WTC11 (cell line): Measurements from ENCODE around the gene C1orf167. TPM values are rescaled to one million over a fixed set of nuclear protein-coding genes. Genes with fewer than 3 reads are reported as not detected.

Source experiments
- ATAC-seq: fragments of 200-7000 bp; cut with Tn5 transposase; 2 replicates; pipeline ENCODE4 v1.10.0; 2021; ENCODE audit warnings: mild to moderate bottlenecking, moderate library complexity
- CTCF ChIA-PET: fragments of 300-600 bp; sonication (Branson Sonifier 250); formaldehyde crosslinking; loops from one replicate; lab custom pipeline; 2021; ENCODE audit warnings: antibody characterized with exemption; lab: Charles Lee
- POLR2A ChIA-PET: fragments of 350-600 bp; sonication (Branson Sonifier 250); formaldehyde crosslinking; loops from one replicate; lab custom pipeline; 2021; ENCODE audit warnings: antibody characterized with exemption; lab: Charles Lee
- DNase-seq: peaks from one replicate; pipeline ENCODE4 v3.0.0; 2021; ENCODE audit warnings: low spot score
- H3K27ac Mint-ChIP-seq: 2 replicates; pipeline ENCODE4 v1.8.0; 2021; ENCODE audit warnings: mixed read lengths
- H3K27me3 Mint-ChIP-seq: 2 replicates; pipeline ENCODE4 v1.8.0; 2021; ENCODE audit warnings: low read depth, mild to moderate bottlenecking, moderate library complexity, mixed read lengths
- H3K36me3 Mint-ChIP-seq: 2 replicates; pipeline ENCODE4 v1.8.0; 2021; ENCODE audit warnings: mixed read lengths
- H3K4me1 Mint-ChIP-seq: 2 replicates; pipeline ENCODE4 v1.8.0; 2022; ENCODE audit warnings: mixed read lengths
- H3K4me3 Mint-ChIP-seq: 2 replicates; pipeline ENCODE4 v1.8.0; 2021; ENCODE audit warnings: mild to moderate bottlenecking, moderate library complexity, mixed read lengths
- H3K9me3 Mint-ChIP-seq: 2 replicates; pipeline ENCODE4 v1.8.0; 2021; ENCODE audit warnings: mixed read lengths
- ATF1 ChIP-seq: sonication (generic); formaldehyde crosslinking; IDR thresholded peaks from 2 replicates; pipeline ENCODE4 v1.8.1; 2023; ENCODE audit warnings: mild to moderate bottlenecking, moderate library complexity, missing genetic modification reagents
- FOXK1 ChIP-seq: sonication (generic); formaldehyde crosslinking; IDR thresholded peaks from 2 replicates; pipeline ENCODE4 v1.8.0; 2022; ENCODE audit warnings: mild to moderate bottlenecking, moderate library complexity, missing genetic modification reagents
- JUN ChIP-seq: sonication (generic); formaldehyde crosslinking; IDR thresholded peaks from 2 replicates; pipeline ENCODE4 v1.8.0; 2023; ENCODE audit warnings: mild to moderate bottlenecking, missing genetic modification reagents
- NR3C1 ChIP-seq: sonication (generic); formaldehyde crosslinking; conservative IDR thresholded peaks from 2 replicates; pipeline ENCODE4 v1.8.1; 2023; ENCODE audit warnings: low read depth, mild to moderate bottlenecking, missing genetic modification reagents
- RORB ChIP-seq: fragments of 250-450 bp; sonication (Bioruptor Pico); IDR thresholded peaks from 2 replicates; pipeline ENCODE4 v1.9.0; 2021; ENCODE audit warnings: mild to moderate bottlenecking
- SMAD3 ChIP-seq: sonication (generic); formaldehyde crosslinking; IDR thresholded peaks from 2 replicates; pipeline ENCODE4 v1.8.0; 2022; ENCODE audit warnings: missing genetic modification reagents, mild to moderate bottlenecking, borderline replicate concordance
- SMAD4 ChIP-seq: sonication (generic); formaldehyde crosslinking; IDR thresholded peaks from 2 replicates; pipeline ENCODE4 v1.8.0; 2022; ENCODE audit warnings: mild to moderate bottlenecking, missing genetic modification reagents
- SOX15 ChIP-seq: fragments of 250-450 bp; sonication (Bioruptor Pico); IDR thresholded peaks from 2 replicates; pipeline ENCODE4 v1.9.0; 2021; ENCODE audit warnings: mild to moderate bottlenecking
- SP1 ChIP-seq: sonication (generic); formaldehyde crosslinking; conservative IDR thresholded peaks from 2 replicates; pipeline ENCODE4 v1.8.1; 2022; ENCODE audit warnings: missing genetic modification reagents
- ZNF138 ChIP-seq: sonication (generic); formaldehyde crosslinking; conservative IDR thresholded peaks from 2 replicates; pipeline ENCODE4 v1.8.1; 2022; ENCODE audit warnings: mild to moderate bottlenecking, moderate library complexity, missing genetic modification reagents
- ZNF232 ChIP-seq: sonication (generic); formaldehyde crosslinking; IDR thresholded peaks from 2 replicates; pipeline ENCODE4 v1.8.0; 2022; ENCODE audit warnings: mild to moderate bottlenecking, missing genetic modification reagents
- ZNF423 ChIP-seq: fragments of 250-450 bp; sonication (Bioruptor Pico); IDR thresholded peaks from 2 replicates; pipeline ENCODE4 v2.1.2; 2022; ENCODE audit warnings: mild to moderate bottlenecking, moderate library complexity
- total RNA-seq: library from RNA; stranded (reverse); gene quantifications from 3 replicates; pipeline ENCODE4 v1.2.3, GENCODE V29; 2021
- TF ChIP-seq, protein P1 (sequence below): sonication (generic); formaldehyde crosslinking; IDR thresholded peaks from 2 replicates; pipeline ENCODE4 v1.8.1; 2022; ENCODE audit warnings: low read depth, missing genetic modification reagents, borderline replicate concordance
- TF ChIP-seq, protein P2 (sequence below): sonication (generic); formaldehyde crosslinking; IDR thresholded peaks from 2 replicates; pipeline ENCODE4 v1.8.0; 2022; ENCODE audit warnings: mild to moderate bottlenecking, missing genetic modification reagents
- TF ChIP-seq, protein P3 (sequence below): sonication (generic); formaldehyde crosslinking; IDR thresholded peaks from 2 replicates; pipeline ENCODE4 v1.8.1; 2022; ENCODE audit warnings: missing genetic modification reagents, borderline replicate concordance
- TF ChIP-seq, protein P4 (sequence below): sonication (generic); formaldehyde crosslinking; IDR thresholded peaks from 2 replicates; pipeline ENCODE4 v1.8.0; 2022; ENCODE audit warnings: mild to moderate bottlenecking, missing genetic modification reagents
- TF ChIP-seq, protein P5 (sequence below): sonication (generic); formaldehyde crosslinking; IDR thresholded peaks from 2 replicates; pipeline ENCODE4 v1.8.1; 2023; ENCODE audit warnings: mild to moderate bottlenecking, missing genetic modification reagents, moderate library complexity
- TF ChIP-seq, protein P6 (sequence below): fragments of 250-450 bp; sonication (Bioruptor Pico); IDR thresholded peaks from 2 replicates; pipeline ENCODE4 v1.9.0; 2021; ENCODE audit warnings: mild to moderate bottlenecking
- TF ChIP-seq, protein P7 (sequence below): sonication (generic); formaldehyde crosslinking; IDR thresholded peaks from 2 replicates; pipeline ENCODE4 v1.8.0; 2023; ENCODE audit warnings: missing genetic modification reagents, mild to moderate bottlenecking, borderline replicate concordance
- TF ChIP-seq, protein P8 (sequence below): sonication (generic); formaldehyde crosslinking; IDR thresholded peaks from 2 replicates; pipeline ENCODE4 v1.8.1; 2022; ENCODE audit warnings: mild to moderate bottlenecking, moderate library complexity, missing genetic modification reagents

Gene C1orf167
- total RNA-seq, 1 experiment from 2014 or later: 1.2 TPM

DNA sequence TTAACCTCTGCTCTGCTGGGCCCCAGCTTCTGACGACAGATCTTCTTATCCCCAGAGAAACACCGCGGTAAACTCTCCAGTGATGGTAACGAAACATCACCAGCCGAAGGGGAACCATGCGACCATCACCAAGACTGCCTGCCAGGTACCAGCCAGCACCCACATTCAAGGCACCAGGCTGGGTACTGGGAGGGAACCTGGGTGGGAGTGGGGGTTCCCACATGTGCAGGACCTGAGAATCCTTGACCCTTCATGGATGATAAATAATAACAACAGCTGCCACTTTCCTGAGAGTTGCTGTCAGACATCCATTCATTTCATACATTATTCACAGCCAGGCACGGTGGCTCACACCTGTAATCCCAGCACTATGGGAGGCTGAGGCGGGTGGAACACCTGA, 49.7 kb upstream of the C1orf167 start (continued):
- TF ChIP-seq, protein P1, sequence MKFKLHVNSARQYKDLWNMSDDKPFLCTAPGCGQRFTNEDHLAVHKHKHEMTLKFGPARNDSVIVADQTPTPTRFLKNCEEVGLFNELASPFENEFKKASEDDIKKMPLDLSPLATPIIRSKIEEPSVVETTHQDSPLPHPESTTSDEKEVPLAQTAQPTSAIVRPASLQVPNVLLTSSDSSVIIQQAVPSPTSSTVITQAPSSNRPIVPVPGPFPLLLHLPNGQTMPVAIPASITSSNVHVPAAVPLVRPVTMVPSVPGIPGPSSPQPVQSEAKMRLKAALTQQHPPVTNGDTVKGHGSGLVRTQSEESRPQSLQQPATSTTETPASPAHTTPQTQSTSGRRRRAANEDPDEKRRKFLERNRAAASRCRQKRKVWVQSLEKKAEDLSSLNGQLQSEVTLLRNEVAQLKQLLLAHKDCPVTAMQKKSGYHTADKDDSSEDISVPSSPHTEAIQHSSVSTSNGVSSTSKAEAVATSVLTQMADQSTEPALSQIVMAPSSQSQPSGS: no peak
- no peak for TF ChIP-seq ZNF423
- no peak for TF ChIP-seq SOX15 (CRISPR knock-in tag)
- TF ChIP-seq FOXK1: no peak
- no peak for TF ChIP-seq SMAD4
- no peak for TF ChIP-seq ZNF232
- no peak for TF ChIP-seq ATF1 (CRISPR knock-in tag)
- no peak for TF ChIP-seq SP1 (CRISPR knock-in tag)

DNA sequence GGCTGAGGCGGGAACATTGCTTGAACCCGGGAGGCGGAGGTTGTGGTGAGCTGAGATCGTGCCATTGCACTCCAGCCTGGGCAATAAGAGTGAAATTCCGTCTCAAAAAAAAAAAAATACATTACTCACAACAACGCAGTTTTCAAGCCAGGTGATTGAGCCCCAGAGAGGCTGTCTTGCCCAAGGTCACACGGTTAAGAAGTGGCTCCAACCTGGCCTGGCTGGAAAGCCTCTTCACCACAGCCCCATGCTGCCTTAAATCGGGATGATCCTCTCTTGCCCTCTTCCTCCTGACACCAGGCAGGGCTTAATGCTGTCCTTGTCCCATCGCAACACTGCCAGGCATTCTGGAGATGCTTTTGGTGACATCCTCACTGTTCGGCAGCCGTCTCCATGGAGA, 48.9 kb upstream of the C1orf167 start:
- Mint-ChIP-seq H3K4me1 (peaks cover 11% of the 10 kb centered on the region), H3K27me3 (no peaks in the 10 kb centered on the region; the same call in 1 of the 2 replicates), H3K27ac (no peak overlapping the region), H3K9me3 (no peaks in the 10 kb centered on the region), H3K36me3 (peaks cover 7% of the 10 kb centered on the region; the same call in 1 of the 2 replicates), H3K4me3 (no peak overlapping the region)
- DNase-seq: no peak
- ChIA-PET POLR2A (no interaction called here), CTCF (interaction anchor here (1.0 to 1.1 kb wide), 3 partner anchors 10 to 49 kb away, joined by 3 to 4 read pairs (median 4); partner anchors contain the start of gene FBXO6)
- no peak for ATAC-seq
- TF ChIP-seq NR3C1 (CRISPR knock-in tag) (no peak), SP1 (CRISPR knock-in tag) (no peak), RORB (CRISPR knock-in tag) (no peak), SOX15 (CRISPR knock-in tag) (no peak), ZNF138 (CRISPR knock-in tag) (no peak), JUN (CRISPR knock-in tag) (no peak), SMAD3 (CRISPR knock-in tag) (no peak)
- TF ChIP-seq, protein P2, sequence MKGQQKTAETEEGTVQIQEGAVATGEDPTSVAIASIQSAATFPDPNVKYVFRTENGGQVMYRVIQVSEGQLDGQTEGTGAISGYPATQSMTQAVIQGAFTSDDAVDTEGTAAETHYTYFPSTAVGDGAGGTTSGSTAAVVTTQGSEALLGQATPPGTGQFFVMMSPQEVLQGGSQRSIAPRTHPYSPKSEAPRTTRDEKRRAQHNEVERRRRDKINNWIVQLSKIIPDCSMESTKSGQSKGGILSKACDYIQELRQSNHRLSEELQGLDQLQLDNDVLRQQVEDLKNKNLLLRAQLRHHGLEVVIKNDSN (CRISPR knock-in tag): no peak
- TF ChIP-seq, protein P3, sequence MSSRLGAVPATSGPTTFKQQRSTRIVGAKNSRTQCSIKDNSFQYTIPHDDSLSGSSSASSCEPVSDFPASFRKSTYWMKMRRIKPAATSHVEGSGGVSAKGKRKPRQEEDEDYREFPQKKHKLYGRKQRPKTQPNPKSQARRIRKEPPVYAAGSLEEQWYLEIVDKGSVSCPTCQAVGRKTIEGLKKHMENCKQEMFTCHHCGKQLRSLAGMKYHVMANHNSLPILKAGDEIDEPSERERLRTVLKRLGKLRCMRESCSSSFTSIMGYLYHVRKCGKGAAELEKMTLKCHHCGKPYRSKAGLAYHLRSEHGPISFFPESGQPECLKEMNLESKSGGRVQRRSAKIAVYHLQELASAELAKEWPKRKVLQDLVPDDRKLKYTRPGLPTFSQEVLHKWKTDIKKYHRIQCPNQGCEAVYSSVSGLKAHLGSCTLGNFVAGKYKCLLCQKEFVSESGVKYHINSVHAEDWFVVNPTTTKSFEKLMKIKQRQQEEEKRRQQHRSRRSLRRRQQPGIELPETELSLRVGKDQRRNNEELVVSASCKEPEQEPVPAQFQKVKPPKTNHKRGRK: no peak
- TF ChIP-seq, protein P4, sequence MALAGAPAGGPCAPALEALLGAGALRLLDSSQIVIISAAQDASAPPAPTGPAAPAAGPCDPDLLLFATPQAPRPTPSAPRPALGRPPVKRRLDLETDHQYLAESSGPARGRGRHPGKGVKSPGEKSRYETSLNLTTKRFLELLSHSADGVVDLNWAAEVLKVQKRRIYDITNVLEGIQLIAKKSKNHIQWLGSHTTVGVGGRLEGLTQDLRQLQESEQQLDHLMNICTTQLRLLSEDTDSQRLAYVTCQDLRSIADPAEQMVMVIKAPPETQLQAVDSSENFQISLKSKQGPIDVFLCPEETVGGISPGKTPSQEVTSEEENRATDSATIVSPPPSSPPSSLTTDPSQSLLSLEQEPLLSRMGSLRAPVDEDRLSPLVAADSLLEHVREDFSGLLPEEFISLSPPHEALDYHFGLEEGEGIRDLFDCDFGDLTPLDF (CRISPR knock-in tag): no peak
- TF ChIP-seq, protein P5, sequence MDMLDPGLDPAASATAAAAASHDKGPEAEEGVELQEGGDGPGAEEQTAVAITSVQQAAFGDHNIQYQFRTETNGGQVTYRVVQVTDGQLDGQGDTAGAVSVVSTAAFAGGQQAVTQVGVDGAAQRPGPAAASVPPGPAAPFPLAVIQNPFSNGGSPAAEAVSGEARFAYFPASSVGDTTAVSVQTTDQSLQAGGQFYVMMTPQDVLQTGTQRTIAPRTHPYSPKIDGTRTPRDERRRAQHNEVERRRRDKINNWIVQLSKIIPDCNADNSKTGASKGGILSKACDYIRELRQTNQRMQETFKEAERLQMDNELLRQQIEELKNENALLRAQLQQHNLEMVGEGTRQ (CRISPR knock-in tag): no peak
- TF ChIP-seq, protein P6, sequence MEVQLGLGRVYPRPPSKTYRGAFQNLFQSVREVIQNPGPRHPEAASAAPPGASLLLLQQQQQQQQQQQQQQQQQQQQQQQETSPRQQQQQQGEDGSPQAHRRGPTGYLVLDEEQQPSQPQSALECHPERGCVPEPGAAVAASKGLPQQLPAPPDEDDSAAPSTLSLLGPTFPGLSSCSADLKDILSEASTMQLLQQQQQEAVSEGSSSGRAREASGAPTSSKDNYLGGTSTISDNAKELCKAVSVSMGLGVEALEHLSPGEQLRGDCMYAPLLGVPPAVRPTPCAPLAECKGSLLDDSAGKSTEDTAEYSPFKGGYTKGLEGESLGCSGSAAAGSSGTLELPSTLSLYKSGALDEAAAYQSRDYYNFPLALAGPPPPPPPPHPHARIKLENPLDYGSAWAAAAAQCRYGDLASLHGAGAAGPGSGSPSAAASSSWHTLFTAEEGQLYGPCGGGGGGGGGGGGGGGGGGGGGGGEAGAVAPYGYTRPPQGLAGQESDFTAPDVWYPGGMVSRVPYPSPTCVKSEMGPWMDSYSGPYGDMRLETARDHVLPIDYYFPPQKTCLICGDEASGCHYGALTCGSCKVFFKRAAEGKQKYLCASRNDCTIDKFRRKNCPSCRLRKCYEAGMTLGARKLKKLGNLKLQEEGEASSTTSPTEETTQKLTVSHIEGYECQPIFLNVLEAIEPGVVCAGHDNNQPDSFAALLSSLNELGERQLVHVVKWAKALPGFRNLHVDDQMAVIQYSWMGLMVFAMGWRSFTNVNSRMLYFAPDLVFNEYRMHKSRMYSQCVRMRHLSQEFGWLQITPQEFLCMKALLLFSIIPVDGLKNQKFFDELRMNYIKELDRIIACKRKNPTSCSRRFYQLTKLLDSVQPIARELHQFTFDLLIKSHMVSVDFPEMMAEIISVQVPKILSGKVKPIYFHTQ (CRISPR knock-in tag): no peak
- TF ChIP-seq, protein P1: no peak
- TF ChIP-seq, protein P7, sequence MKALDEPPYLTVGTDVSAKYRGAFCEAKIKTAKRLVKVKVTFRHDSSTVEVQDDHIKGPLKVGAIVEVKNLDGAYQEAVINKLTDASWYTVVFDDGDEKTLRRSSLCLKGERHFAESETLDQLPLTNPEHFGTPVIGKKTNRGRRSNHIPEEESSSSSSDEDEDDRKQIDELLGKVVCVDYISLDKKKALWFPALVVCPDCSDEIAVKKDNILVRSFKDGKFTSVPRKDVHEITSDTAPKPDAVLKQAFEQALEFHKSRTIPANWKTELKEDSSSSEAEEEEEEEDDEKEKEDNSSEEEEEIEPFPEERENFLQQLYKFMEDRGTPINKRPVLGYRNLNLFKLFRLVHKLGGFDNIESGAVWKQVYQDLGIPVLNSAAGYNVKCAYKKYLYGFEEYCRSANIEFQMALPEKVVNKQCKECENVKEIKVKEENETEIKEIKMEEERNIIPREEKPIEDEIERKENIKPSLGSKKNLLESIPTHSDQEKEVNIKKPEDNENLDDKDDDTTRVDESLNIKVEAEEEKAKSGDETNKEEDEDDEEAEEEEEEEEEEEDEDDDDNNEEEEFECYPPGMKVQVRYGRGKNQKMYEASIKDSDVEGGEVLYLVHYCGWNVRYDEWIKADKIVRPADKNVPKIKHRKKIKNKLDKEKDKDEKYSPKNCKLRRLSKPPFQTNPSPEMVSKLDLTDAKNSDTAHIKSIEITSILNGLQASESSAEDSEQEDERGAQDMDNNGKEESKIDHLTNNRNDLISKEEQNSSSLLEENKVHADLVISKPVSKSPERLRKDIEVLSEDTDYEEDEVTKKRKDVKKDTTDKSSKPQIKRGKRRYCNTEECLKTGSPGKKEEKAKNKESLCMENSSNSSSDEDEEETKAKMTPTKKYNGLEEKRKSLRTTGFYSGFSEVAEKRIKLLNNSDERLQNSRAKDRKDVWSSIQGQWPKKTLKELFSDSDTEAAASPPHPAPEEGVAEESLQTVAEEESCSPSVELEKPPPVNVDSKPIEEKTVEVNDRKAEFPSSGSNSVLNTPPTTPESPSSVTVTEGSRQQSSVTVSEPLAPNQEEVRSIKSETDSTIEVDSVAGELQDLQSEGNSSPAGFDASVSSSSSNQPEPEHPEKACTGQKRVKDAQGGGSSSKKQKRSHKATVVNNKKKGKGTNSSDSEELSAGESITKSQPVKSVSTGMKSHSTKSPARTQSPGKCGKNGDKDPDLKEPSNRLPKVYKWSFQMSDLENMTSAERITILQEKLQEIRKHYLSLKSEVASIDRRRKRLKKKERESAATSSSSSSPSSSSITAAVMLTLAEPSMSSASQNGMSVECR (CRISPR knock-in tag): no peak
- TF ChIP-seq, protein P8, sequence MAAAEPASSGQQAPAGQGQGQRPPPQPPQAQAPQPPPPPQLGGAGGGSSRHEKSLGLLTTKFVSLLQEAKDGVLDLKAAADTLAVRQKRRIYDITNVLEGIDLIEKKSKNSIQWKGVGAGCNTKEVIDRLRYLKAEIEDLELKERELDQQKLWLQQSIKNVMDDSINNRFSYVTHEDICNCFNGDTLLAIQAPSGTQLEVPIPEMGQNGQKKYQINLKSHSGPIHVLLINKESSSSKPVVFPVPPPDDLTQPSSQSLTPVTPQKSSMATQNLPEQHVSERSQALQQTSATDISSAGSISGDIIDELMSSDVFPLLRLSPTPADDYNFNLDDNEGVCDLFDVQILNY: no peak
